NCI-H524 treated with DMSO at 0.1 percent for 48 hours (cell line): ENCODE results near the gene TEAD4.

Source experiments
- DNase-seq: peaks from one replicate; lab custom pipeline; 2025; lab: John Stamatoyannopoulos, UW

The TEAD4 gene

DNA sequence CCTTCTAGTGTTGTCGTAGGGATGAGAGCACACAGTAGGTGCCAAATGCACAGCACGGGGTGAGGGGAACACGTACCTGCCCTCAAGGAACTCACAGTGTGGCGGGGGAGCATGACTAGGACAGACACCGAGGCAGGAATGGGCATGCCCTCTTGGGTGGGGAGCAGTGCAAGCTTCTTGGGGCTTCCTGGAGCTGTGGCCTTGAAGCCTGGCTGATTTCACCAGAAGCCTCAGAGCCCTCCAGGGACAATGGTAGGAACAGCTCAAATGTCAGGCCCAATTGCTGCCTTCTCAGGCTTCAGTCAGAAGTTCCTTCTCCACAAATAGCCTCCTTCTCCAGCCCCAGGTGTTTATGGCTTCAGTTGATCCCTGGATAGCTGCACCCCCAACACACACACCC lies 43.4 kb downstream of the TEAD4 start:
- no peak for DNase-seq

DNA sequence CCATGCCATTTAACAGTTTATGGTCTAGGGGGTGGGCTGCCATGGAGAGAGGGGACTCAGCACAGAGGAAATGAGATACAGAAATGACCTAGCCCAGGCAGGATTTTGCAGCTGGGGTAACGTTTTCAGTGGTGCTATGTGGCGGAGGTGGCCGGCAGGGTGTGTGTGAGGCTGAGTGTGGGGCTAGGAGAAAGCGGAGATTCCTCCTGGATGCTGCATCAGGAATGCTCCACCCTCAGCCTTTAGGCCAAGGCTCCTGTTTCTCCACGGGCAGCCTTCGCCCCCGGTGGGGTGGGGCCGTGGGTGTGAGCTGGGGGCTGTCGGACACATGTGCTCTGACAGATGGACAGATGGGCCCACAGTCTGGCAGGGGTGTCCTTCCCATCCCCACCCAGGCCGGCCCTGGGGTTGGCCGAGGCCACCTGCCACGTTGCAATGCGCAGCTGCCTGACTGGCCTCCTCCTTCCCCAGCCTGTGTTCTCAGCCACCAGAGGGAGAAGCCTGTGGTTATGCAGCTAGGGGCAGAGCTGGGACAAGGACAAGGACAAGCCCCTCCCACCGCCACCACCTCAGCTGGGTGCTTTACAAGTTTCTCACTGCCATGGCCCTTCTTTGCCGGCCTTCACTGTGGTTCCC lies 44.3 kb downstream of the TEAD4 start:
- DNase-seq: peak; percentile 69

DNA sequence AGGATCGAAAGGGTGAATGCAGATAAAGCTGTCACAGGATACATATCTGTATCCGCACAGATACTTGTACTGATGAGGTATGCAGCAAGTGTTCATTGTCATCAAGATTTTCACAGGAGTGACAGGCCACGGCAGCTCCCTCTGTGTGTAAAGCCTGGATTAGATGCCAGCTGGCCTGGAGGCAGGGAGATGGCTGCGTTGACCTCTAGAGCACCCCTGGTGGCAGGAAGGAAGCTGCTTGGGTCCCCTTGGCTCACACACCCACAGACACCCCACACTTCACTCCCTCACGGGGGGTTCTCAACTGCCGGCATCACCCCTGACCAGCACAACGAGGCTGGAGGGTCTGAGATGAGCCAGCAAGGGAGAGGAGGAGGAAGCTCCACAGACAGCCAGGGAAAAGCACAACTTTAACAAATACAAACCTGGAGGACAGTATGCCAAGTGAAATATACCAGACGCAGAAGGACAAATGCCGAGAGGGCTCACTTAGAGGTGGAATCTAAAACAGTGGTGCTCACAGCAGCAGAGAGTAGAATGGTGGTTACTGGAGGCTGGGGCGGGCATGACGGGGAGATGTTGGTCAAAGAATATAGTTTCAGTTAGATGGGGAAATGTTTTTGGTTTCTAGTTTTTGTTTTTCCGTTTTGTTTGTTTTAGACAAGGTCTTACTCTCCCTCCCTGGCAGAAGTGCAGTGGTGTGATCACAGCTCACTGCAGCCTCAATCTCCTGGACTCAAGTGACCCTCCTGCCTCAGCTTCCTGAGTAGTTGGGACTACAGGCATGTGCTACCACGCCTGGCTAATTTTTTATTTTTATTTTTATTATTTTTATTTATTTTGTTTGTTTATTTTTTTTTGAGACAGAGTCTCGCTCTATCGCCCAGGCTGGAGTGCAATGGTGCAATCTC lies 45.7 kb downstream of the TEAD4 start:
- peak; percentile 4 for DNase-seq

DNA sequence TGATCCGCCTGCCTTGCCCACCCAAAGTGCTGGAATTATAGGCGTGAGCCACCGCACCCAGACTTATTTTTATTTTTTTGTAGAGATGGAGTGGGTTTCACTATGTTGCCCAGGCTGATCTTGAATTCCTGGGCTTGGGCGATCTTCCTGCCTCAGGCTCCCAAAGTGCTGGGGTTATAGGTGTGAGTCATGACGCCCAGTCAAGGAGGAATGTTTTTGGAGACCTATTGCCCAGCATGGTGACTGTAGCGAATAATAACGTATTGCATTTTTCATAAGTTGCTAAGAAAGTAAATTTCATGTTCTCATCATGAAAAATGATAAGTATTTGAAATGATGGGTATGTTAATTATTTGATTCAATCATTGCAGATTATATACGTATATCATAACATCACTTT lies 46.5 kb downstream of the TEAD4 start:
- no peak for DNase-seq

DNA sequence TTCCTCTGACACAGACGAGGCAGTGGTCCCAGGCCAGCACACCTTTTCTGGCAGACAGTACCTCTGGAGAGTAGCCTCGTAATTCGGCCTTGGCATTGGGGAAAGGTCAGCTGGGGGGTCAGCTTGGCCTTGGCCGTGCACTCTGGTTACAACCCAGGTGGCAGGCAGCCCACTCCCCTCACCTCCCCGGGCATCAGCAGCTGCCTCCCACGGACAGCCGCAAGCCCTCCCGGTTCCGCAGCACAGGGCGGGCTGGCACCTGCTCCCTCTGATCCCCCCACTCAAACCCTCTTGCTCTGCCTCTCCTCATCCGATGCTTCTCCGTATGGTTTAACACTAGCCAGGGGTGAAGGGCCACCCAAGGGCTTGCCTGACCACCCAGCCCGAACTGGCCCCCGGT lies 50.6 kb downstream of the TEAD4 start:
- no peak for DNase-seq

DNA sequence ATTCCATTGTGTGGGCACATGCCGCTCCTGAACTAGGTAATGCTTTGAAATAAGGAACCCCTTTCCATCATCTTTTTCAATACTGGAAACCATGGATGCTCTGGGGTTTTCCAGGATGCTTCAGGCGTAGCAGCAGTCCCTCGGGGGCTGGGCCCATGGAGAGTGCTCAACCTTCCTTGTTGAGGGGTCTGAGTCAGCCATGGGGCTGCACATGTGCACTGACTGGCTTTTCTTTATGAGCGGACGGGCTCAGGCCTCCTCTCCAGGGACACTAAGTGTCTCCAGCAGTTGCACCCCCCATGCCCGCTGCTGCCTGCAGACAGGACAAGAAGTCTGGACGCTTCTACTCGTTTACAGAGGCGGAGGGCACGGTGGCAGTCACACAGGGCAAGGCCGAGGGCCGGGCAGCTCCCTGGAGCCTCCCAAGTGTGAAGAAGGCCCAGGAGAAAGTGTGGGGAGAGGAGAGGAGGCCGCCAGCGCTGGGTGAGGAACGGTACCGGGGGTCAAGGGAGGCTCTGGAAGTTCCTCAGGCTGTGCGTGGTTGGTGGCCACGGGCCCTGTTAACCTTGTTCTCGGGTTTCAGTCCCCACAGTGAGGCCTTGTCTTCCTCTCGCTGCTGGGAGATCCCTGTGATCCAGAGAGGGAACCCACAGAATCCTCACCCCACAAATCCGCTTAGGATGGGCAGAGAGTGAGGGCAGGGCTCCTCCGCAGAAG lies 51.2 kb downstream of the TEAD4 start:
- DNase-seq: no peak

DNA sequence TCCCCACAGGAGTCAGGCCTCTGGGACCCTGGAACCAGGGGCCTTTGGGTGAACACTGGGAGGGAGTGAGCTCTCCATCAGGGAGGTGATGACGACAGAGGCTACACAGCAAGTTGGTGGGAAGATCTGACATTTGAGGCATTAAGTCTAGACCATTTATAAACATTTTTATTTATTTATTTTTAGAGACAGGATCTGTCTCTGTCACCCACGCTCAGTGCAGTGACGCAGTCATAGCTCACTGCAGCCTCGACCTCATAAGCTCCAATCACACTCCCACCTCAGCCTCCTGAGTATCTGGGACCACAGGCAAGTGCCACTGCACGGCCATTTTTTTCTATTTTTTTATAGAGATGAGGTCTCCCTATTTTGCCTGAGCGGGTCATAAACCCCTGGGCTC lies 53.6 kb downstream of the TEAD4 start:
- DNase-seq: no peak

DNA sequence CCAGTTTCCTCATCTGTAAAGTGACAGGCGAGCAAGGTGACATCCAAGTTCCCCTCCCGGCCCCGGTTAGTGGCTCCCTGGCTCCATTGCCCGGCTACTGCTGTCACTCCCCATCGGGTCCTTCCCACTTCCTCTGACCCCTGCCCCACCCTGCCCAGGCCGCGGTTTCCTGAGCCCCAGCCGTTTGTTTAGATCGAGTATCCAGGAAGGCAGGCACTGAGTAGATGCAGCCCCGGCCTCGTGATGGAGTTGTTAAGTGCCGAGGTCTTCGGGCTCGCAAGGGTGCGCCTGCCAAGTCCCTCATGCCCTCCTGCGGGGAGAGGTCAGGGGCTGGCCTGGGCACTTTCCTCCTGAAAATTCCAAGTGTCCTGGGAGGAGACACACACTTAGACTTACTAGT lies 55.4 kb downstream of the TEAD4 start:
- no peak for DNase-seq

DNA sequence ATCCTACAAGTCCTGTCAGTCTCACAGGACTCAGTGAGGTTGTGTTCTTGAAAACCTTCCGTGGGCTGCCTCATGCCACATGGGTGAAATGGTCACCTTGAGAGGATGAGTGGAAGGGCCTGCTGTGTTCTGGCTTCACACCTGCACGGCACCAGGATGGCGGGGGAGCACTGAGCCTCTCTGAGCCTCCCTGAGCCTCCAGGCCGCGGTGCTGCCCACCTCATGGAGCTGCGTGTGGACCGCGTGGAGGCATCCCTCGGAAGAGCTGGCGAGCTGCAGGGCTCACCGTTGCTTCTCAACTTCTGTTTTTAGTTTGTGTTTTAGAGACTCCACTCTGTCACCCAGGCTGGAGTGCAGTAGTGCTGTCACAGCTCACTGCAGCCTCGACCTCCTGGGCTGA lies 56.2 kb downstream of the TEAD4 start:
- DNase-seq: no peak

DNA sequence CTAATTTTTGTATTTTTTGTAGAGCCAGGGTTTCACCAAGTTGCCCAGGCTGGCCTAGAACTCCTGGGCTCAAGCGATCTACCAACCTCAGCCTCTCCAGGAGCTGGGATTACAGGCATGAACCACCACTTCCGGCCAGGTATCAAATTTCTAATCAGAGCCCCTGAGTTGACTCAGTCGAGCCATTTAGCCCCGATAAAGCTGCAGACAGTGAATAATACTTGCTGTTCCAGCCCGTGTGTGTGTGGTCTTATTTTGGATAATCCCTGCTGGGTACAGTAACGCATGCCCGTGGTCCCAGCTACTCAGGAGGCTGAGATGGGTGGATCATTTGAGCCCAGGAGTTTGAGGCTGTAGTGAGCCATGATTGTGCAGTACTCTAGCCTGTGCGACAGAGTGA lies 57.0 kb downstream of the TEAD4 start:
- no peak for DNase-seq

DNA sequence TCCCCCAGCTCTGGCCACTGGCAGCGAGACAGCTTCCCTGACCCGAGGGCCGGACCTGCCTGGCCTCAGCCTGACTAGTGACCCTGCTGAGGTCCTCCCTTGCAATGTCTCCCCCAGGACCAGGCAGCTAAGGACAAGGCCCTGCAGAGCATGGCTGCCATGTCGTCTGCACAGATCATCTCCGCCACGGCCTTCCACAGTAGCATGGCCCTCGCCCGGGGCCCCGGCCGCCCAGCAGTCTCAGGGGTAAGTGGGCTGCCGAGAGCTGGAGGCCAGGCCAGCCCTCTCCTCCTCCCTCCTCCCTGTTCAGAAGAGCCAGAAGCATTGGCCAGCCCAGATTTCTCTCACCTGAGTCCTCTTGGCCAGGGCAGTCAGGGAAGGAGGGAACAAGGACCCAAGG lies 58.1 kb downstream of the TEAD4 start:
- no peak for DNase-seq

DNA sequence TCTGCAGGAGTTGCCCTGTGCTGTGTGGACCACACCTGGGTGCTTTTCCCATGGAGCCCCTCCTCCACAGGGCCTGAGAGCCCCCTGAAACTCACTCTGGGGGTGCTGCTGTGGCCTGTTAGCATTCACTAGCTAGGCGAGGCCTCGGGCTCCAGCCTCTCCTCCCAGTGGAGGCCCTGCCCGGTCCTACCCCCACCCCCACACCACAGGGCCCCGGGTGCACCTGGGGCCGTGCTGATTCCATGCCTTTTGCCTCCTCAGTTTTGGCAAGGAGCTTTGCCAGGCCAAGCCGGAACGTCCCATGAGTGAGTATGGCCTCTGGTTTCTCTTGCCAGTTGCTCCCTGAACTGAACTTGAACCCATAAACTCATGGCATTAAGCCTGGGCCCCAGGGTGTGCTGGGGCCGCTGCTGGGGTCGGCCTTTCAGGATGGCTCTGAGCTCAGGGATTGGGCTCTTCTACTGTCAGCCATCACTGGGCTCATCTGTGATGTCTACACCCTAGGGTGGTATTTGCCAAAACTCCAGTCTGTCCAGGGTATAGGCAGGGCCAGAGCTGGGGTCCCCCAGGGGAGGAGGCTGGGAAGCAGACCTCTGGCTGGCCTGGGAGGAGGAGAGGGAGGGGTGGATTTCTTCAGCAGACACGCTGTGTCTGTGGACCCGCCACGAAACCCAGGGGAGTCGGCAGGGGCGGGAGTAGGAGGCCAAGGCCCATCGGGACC lies 59.2 kb downstream of the TEAD4 start:
- no peak for DNase-seq

DNA sequence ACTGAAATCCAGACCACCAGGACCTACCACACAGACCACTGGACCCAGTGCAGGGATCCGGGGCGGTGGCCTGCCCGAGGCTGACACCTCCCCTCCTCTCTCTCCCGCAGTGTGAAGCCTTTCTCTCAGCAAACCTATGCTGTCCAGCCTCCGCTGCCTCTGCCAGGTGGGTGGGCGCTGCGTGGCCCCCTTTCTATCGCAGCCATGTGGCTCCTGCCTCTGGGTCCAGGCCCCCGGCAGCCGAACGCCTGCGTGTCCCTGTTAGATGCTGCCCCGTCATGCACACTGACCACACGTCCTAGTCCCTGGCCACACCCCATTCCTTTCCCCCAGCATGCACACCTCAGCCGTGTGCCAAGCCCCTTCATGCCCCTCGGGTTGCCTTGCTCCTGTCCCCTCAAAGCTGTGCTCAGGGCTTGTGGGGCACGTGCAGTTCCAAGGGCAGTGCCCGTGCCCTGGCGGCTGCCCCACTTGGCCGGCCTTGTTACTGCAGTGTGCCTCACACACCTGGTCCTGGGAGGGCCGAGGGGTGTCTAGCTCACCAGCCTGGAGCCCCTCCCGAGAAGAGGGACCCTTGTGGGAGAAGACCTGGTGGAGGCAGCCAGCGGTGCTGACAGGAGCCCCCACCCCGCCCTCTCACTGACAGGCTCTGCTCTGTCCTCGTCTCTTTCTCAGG lies 59.9 kb downstream of the TEAD4 start:
- no peak for DNase-seq

DNA sequence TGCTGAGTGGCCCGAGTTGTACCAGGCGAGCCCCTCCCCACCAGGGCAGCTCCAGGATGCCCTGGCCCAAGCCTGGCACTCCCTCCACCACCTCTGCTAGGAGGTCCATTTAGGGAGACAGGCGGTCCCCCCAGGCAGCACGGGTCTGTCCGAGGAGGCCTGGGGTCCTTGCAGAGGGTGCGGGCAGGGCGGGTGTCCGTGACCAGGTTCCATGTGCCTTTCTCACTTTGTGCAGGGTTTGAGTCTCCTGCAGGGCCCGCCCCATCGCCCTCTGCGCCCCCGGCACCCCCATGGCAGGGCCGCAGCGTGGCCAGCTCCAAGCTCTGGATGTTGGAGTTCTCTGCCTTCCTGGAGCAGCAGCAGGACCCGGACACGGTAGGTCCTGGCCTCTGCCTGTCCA lies 61.2 kb downstream of the TEAD4 start:
- no peak for DNase-seq

DNA sequence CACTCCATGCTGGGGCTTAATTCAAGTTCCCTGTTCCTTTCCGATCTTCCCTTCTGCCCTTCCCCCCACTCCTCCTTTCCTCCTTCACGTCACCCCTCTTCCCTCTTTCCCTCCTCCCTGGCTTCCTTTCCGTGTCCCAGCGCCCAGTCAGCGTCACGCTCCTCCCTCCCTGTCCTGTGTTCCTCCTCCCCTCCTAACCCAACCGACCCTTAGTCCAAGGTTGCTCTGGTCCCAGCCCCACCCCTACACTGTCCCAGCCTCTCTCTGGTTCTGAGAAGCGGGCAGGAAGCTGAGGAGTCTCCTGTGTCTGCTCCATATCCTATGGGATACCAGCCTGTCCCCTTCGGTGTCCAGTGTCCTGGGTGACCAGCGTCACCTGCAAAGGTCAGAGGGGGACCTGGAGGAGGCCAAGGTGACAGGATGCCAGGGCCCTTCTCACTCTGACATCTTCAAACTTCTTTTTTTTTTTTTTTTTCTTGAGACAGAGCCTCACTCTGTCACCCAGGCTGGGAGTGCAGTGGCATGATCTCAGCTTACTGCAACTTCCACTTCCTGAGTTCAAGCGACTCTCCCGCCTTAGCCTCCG lies 61.7 kb downstream of the TEAD4 start:
- no peak for DNase-seq

DNA sequence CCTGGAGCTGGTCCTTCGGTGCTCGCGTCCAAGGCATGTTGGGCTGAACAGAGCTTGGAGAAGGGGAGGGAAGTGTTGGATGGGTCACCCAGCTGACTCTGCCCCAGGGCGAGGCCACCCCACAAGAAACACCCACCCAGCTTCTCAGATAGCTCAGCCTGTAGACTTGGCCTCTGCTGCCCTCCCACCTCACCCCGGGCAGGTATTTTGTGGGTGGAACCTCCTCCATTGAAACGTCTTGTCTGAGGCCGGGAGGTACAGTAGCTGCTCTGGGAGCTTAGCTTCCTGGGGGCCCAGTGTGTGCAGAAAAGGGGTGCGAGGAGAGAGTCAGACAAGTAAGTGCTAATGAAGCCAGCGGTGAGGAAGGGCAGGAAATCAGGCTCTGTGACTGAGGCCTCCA lies 63.2 kb downstream of the TEAD4 start:
- no peak for DNase-seq

DNA sequence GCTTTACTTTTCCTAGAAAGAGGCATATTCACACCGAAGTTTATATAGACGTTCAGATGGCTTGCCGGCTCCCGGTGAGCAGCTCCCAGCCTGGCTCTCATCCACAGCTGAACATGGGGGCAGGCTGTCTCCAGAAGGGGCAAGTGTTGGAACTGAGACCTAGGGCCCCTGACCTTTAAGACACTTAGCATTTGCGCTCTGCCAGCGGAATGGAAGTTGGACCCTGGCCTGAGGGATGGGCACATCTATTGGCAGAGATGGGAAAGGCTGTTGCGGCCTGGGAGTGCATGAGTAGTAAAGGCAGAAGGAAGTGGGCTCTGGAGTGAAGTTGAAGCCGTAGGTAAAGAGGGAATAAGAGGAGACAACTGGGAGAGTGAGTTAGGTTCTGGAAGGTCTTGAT lies 63.8 kb downstream of the TEAD4 start:
- no peak for DNase-seq

DNA sequence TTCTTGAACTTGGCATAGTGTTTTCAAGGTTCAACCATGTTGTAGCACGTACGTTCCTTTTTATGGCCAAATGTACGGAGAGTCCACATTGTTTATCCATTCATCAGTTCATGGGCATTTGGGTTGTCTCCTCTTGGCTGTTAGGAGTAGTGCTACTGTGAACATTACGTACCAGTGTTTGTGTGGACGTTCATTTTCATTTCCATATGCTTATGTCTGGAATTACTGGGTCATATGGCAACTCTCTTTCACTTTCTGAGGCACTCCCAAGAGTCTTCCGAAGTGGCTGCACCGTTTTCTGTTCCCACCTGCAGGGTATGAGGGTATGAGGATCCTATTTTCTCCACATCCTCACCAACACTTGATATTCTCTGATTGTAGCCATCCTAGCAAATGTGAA lies 68.9 kb downstream of the TEAD4 start:
- DNase-seq: no peak

DNA sequence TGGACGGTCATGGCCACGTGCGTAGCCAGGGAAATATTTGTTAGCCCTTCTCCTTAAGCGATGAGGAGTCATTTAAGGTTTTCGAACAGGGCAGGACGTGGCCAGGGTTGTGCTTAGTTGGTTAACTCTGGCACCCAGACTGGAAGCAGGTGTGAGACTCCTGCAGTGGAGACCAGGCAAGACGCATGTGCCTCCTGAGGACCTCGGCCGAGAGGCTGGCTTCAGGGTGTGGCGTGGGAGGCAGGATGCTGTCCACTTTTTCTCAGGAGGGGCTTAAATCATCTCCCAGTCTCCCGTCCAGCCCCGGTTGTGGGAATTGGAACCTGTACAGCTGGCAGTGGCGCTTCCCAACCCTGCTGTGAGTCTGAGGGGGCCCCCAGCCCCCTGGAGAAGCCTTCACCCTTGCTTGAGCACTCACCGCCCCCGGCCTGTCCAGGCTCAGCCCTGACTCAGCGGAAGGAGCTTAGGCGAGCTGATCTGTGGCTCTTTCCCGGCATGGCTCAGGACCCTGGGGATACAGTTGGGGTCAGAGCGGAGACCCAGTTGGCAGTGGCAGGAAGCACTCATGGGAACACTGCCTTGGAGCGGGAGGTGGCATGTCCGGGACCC lies 71.7 kb downstream of the TEAD4 start:
- no peak for DNase-seq

DNA sequence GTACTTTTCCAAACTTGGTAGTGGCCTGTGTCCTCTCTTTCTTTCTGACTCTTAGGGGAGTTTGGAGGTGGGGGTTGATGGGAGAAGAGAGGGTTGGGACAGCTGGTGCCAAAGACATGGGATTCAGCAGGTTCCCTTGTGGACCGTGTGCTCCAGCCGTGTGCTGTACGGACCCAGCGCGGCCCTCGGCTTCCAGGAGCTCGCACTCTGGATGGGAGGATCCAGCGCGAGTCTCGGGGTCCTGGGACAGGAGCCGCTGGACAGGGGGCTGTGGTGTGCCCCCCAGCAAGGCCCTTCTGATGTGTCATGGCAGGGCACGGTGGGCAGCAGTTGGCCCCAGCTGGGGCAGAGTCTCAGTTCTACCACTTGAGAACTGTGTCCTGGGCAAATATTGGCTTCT lies 73.0 kb downstream of the TEAD4 start:
- DNase-seq: no peak
